ENCODE data around the gene NOTCH4.

The NOTCH4 gene

DNA sequence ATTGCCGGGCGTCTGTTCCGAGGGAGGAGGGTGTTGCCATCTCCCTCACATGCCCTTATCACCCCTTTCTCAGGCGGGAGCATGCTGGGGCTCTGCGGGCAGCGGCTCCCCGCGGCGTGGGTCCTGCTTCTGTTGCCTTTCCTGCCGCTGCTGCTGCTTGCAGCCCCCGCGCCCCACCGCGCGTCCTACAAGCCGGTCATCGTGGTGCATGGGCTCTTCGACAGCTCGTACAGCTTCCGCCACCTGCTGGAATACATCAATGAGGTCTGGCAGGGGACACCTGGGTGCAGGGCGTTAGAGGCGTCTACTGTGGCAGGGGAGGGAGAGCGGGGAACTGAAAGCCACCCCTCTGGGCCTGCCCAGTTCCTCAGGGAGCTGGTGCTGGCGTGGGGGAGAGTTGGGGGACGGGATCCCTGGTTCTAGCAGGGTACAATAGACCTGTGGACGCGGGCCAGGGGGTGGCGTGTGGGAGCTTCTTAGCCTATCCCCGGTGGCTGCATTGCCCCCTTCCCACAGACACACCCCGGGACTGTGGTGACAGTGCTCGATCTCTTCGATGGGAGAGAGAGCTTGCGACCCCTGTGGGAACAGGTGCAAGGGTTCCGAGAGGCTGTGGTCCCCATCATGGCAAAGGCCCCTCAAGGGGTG, 69.2 kb downstream of the NOTCH4 start (continued):
- no peak for TF ChIP-seq ZNF843 (tag by site-specific recombination; IDR thresholded peaks at IDR 0.05)
- TF ChIP-seq ZNF530 (tag by site-specific recombination; IDR thresholded peaks at IDR 0.05; ENCODE audit: low read depth): no peak
- TF ChIP-seq, protein P1, sequence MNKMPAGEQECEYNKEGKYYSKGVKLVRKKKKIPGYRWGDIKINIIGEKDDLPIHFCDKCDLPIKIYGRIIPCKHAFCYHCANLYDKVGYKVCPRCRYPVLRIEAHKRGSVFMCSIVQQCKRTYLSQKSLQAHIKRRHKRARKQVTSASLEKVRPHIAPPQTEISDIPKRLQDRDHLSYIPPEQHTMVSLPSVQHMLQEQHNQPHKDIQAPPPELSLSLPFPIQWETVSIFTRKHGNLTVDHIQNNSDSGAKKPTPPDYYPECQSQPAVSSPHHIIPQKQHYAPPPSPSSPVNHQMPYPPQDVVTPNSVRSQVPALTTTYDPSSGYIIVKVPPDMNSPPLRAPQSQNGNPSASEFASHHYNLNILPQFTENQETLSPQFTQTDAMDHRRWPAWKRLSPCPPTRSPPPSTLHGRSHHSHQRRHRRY (tag by site-specific recombination; IDR thresholded peaks at IDR 0.05): no peak
- TF ChIP-seq ZNF146 (tag by site-specific recombination; IDR thresholded peaks at IDR 0.05): no peak
- no peak for TF ChIP-seq ZBTB48 (tag by site-specific recombination; IDR thresholded peaks at IDR 0.05)
- TF ChIP-seq, protein P2, sequence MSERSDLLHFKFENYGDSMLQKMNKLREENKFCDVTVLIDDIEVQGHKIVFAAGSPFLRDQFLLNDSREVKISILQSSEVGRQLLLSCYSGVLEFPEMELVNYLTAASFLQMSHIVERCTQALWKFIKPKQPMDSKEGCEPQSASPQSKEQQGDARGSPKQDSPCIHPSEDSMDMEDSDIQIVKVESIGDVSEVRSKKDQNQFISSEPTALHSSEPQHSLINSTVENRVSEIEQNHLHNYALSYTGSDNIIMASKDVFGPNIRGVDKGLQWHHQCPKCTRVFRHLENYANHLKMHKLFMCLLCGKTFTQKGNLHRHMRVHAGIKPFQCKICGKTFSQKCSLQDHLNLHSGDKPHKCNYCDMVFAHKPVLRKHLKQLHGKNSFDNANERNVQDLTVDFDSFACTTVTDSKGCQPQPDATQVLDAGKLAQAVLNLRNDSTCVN (tag by site-specific recombination; optimal IDR thresholded peaks at IDR 0.05): peak; percentile 44
- TF ChIP-seq ZNF350 (tag by site-specific recombination; IDR thresholded peaks at IDR 0.05): no peak
- TF ChIP-seq MYNN (tag by site-specific recombination; IDR thresholded peaks at IDR 0.05; ENCODE audit: borderline replicate concordance): no peak
- no peak; the same call in 1 of the 2 replicates for TF ChIP-seq KLF9 (tag by site-specific recombination; IDR thresholded peaks at IDR 0.05; ENCODE audit: low read depth)
- TF ChIP-seq, protein P3, sequence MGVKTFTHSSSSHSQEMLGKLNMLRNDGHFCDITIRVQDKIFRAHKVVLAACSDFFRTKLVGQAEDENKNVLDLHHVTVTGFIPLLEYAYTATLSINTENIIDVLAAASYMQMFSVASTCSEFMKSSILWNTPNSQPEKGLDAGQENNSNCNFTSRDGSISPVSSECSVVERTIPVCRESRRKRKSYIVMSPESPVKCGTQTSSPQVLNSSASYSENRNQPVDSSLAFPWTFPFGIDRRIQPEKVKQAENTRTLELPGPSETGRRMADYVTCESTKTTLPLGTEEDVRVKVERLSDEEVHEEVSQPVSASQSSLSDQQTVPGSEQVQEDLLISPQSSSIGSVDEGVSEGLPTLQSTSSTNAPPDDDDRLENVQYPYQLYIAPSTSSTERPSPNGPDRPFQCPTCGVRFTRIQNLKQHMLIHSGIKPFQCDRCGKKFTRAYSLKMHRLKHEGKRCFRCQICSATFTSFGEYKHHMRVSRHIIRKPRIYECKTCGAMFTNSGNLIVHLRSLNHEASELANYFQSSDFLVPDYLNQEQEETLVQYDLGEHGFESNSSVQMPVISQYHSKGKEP (tag by site-specific recombination; IDR thresholded peaks at IDR 0.05): 0 out of 2 replicates have a peak, but pooled peaks have one; percentile 48
- TF ChIP-seq ZNF404 (tag by site-specific recombination; IDR thresholded peaks at IDR 0.05): no peak
- TF ChIP-seq ZNF837 (tag by site-specific recombination; IDR thresholded peaks at IDR 0.05): 0 out of 2 replicates have a peak, but pooled peaks have one; percentile 56
- TF ChIP-seq ZNF792 (tag by site-specific recombination; IDR thresholded peaks at IDR 0.05): no peak
- no peak for TF ChIP-seq ZSCAN23 (tag by site-specific recombination; IDR thresholded peaks at IDR 0.05)
- peak; percentile 78 for TF ChIP-seq GLIS2 (tag by site-specific recombination; IDR thresholded peaks at IDR 0.05)
- TF ChIP-seq MZF1 (tag by site-specific recombination; IDR thresholded peaks at IDR 0.05; ENCODE audit: borderline replicate concordance): no peak
- TF ChIP-seq ZNF621 (tag by site-specific recombination; IDR thresholded peaks at IDR 0.05): no peak
- TF ChIP-seq ZFHX2 (tag by site-specific recombination; conservative IDR thresholded peaks at IDR 0.05): 0 out of 2 replicates have a peak, but pooled peaks have one; percentile 6
- TF ChIP-seq, protein P4, sequence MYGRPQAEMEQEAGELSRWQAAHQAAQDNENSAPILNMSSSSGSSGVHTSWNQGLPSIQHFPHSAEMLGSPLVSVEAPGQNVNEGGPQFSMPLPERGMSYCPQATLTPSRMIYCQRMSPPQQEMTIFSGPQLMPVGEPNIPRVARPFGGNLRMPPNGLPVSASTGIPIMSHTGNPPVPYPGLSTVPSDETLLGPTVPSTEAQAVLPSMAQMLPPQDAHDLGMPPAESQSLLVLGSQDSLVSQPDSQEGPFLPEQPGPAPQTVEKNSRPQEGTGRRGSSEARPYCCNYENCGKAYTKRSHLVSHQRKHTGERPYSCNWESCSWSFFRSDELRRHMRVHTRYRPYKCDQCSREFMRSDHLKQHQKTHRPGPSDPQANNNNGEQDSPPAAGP (tag by site-specific recombination; IDR thresholded peaks at IDR 0.05): 0 out of 2 replicates have a peak, but pooled peaks have one; percentile 40
- TF ChIP-seq ZSCAN30 (tag by site-specific recombination; IDR thresholded peaks at IDR 0.05): 0 out of 2 replicates have a peak, but pooled peaks have one; percentile 23
- no peak; the same call in 1 of the 2 replicates for TF ChIP-seq ZNF324 (tag by site-specific recombination; IDR thresholded peaks at IDR 0.05)
- 0 out of 2 replicates have a peak, but pooled peaks have one; percentile 2 for TF ChIP-seq WT1 (tag by site-specific recombination; IDR thresholded peaks at IDR 0.05)
- TF ChIP-seq ZBTB1 (tag by site-specific recombination; IDR thresholded peaks at IDR 0.05): no peak
- TF ChIP-seq SP7 (tag by site-specific recombination; IDR thresholded peaks at IDR 0.05): no peak
- no peak for TF ChIP-seq KLF7 (tag by site-specific recombination; IDR thresholded peaks at IDR 0.05; ENCODE audit: borderline replicate concordance)
- TF ChIP-seq, protein P5, sequence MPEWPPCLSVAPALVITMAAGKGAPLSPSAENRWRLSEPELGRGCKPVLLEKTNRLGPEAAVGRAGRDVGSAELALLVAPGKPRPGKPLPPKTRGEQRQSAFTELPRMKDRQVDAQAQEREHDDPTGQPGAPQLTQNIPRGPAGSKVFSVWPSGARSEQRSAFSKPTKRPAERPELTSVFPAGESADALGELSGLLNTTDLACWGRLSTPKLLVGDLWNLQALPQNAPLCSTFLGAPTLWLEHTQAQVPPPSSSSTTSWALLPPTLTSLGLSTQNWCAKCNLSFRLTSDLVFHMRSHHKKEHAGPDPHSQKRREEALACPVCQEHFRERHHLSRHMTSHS (tag by site-specific recombination; IDR thresholded peaks at IDR 0.05): no peak
- no peak for TF ChIP-seq RBAK (tag by site-specific recombination; IDR thresholded peaks at IDR 0.05)
- 0 out of 2 replicates have a peak, but pooled peaks have one; percentile 3 for TF ChIP-seq ZBTB17 (tag by site-specific recombination; IDR thresholded peaks at IDR 0.05)
- TF ChIP-seq, protein P6, sequence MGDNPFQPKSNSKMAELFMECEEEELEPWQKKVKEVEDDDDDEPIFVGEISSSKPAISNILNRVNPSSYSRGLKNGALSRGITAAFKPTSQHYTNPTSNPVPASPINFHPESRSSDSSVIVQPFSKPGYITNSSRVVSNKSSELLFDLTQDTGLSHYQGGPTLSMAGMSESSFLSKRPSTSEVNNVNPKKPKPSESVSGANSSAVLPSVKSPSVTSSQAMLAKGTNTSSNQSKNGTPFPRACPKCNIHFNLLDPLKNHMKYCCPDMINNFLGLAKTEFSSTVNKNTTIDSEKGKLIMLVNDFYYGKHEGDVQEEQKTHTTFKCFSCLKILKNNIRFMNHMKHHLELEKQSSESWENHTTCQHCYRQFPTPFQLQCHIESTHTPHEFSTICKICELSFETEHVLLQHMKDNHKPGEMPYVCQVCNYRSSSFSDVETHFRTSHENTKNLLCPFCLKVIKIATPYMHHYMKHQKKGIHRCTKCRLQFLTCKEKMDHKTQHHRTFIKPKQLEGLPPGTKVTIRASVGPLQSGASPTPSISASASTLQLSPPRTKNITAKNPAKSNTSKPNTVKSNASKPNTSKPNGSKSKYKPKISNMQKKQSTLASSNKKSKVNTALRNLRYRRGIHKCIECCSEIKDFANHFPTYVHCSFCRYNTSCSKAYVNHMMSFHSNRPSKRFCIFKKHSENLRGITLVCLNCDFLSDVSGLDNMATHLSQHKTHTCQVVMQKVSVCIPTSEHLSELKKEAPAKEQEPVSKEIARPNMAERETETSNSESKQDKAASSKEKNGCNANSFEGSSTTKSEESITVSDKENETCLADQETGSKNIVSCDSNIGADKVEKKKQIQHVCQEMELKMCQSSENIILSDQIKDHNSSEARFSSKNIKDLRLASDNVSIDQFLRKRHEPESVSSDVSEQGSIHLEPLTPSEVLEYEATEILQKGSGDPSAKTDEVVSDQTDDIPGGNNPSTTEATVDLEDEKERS (tag by site-specific recombination; IDR thresholded peaks at IDR 0.05): no peak
- TF ChIP-seq OSR2 (tag by site-specific recombination; IDR thresholded peaks at IDR 0.05): peak; percentile 78; the same call in 1 of the 2 replicates
- peak; percentile 82 for TF ChIP-seq ZNF423 (tag by site-specific recombination; IDR thresholded peaks at IDR 0.05)
- TF ChIP-seq ZNF571 (tag by site-specific recombination; IDR thresholded peaks at IDR 0.05): no peak

Data from HEK293 (cell line).